ENCODE measurements around the gene OPA1. TPM values are rescaled to one million over a fixed set of nuclear protein-coding genes. Genes with fewer than 3 reads are reported as not detected.

Gene OPA1
- polyA plus RNA-seq, 1 donor (not counting 4 experiments of a cell fraction or from before 2014, with no cell fraction given): 50.1 TPM

- no peaks in the 10 kb centered on the region for H3K4me1 ChIP-seq (ENCODE audit: control insufficient read depth, extremely low read depth, insufficient read depth, low read length)
- no peak overlapping the region for H3K9ac ChIP-seq (ENCODE audit: control insufficient read depth, extremely low read depth, insufficient read depth, low read length)
- no peaks in the 10 kb centered on the region for H3K9me1 ChIP-seq (ENCODE audit: control insufficient read depth, extremely low read depth, insufficient read depth, low read length)
- DNase-seq (ENCODE audit: low read depth, low spot score): no peak
- no peaks in the 10 kb centered on the region for H4K20me1 ChIP-seq (ENCODE audit: control insufficient read depth, extremely low read depth, insufficient read depth, low read length)
- no peak for TF ChIP-seq CTCF (optimal IDR thresholded peaks at IDR 0.05 in 1 of 3, IDR thresholded peaks at IDR 0.05 in 1 of 3, conservative IDR thresholded peaks at IDR 0.05 in 1 of 3; ENCODE audit: extremely low read depth in 1 of 3, insufficient read depth in 2 of 3, low read length in 3 of 3)
- no peak for TF ChIP-seq EZH2 (IDR thresholded peaks at IDR 0.05; ENCODE audit: low read length)
- H3K79me2 ChIP-seq (ENCODE audit: control insufficient read depth, insufficient read depth, low read length): no peaks in the 10 kb centered on the region
- no peak overlapping the region for H3K4me3 ChIP-seq (ENCODE audit: control insufficient read depth in 2 of 3, extremely low read depth in 1 of 3, insufficient read depth in 2 of 3, low read depth in 1 of 3, low read length in 3 of 3)
- peaks cover 4% of the 10 kb centered on the region for H3K27me3 ChIP-seq (ENCODE audit: control insufficient read depth, extremely low read depth, insufficient read depth, low read length)
- no peak overlapping the region for H2AFZ ChIP-seq (ENCODE audit: control insufficient read depth, low read length)
- H3K4me2 ChIP-seq (ENCODE audit: control insufficient read depth, extremely low read depth, insufficient read depth, low read depth, low read length): no peak overlapping the region
- no peak overlapping the region for H3K27ac ChIP-seq (ENCODE audit: control insufficient read depth, insufficient read depth, low read length)
- no peak for FAIRE-seq
- no peaks in the 10 kb centered on the region for H3K36me3 ChIP-seq (ENCODE audit: control insufficient read depth in 2 of 2, extremely low read depth in 1 of 2, insufficient read depth in 2 of 2, low read length in 2 of 2)
- dilution Hi-C loops (cut with MboI; ENCODE audit: extremely low pct_ligation_motif_present, low sequenced_read_pairs): no loop called here
- no peaks in the 10 kb centered on the region for H3K9me3 ChIP-seq (ENCODE audit: control insufficient read depth, low read depth, low read length)
These were observed 19.4 kb upstream of the OPA1 start for GRCh38 chr3:193573403-193574191.

GRCh38 chr3:193574488-193575070 is 18.4 kb upstream of the OPA1 start:
- H3K4me2 ChIP-seq (ENCODE audit: control insufficient read depth, extremely low read depth, insufficient read depth, low read depth, low read length): no peak overlapping the region
- H2AFZ ChIP-seq (ENCODE audit: control insufficient read depth, low read length): no peak overlapping the region
- no peaks in the 10 kb centered on the region for H3K4me1 ChIP-seq (ENCODE audit: control insufficient read depth, extremely low read depth, insufficient read depth, low read length)
- no peak for DNase-seq (ENCODE audit: low read depth, low spot score)
- H3K9ac ChIP-seq (ENCODE audit: control insufficient read depth, extremely low read depth, insufficient read depth, low read length): no peak overlapping the region
- TF ChIP-seq CTCF (optimal IDR thresholded peaks at IDR 0.05 in 1 of 3, IDR thresholded peaks at IDR 0.05 in 1 of 3, conservative IDR thresholded peaks at IDR 0.05 in 1 of 3; ENCODE audit: extremely low read depth in 1 of 3, insufficient read depth in 2 of 3, low read length in 3 of 3) (no peak), EZH2 (IDR thresholded peaks at IDR 0.05; ENCODE audit: low read length) (no peak)
- H3K36me3 ChIP-seq (ENCODE audit: control insufficient read depth in 2 of 2, extremely low read depth in 1 of 2, insufficient read depth in 2 of 2, low read length in 2 of 2): no peaks in the 10 kb centered on the region
- H3K27me3 ChIP-seq (ENCODE audit: control insufficient read depth, extremely low read depth, insufficient read depth, low read length): peaks cover 4% of the 10 kb centered on the region
- no peak for FAIRE-seq
- H3K79me2 ChIP-seq (ENCODE audit: control insufficient read depth, insufficient read depth, low read length): no peaks in the 10 kb centered on the region
- H4K20me1 ChIP-seq (ENCODE audit: control insufficient read depth, extremely low read depth, insufficient read depth, low read length): no peaks in the 10 kb centered on the region
- H3K9me1 ChIP-seq (ENCODE audit: control insufficient read depth, extremely low read depth, insufficient read depth, low read length): no peaks in the 10 kb centered on the region
- H3K27ac ChIP-seq (ENCODE audit: control insufficient read depth, insufficient read depth, low read length): no peak overlapping the region
- H3K4me3 ChIP-seq (ENCODE audit: control insufficient read depth in 2 of 3, extremely low read depth in 1 of 3, insufficient read depth in 2 of 3, low read depth in 1 of 3, low read length in 3 of 3): no peak overlapping the region
- no peaks in the 10 kb centered on the region for H3K9me3 ChIP-seq (ENCODE audit: control insufficient read depth, low read depth, low read length)
- dilution Hi-C loops (cut with MboI; ENCODE audit: extremely low pct_ligation_motif_present, low sequenced_read_pairs): no loop called here
